Measurements from ENCODE around the gene ZP1. TPM values are rescaled to one million over a fixed set of nuclear protein-coding genes. Genes with fewer than 3 reads are reported as not detected.

Gene ZP1
- total RNA-seq = not detected in 2 replicates

GRCh38 chr11:60866911-60867870 lies at the start of gene ZP1:
Gene ZP1 (plus strand): TSS chr11:60867542. CDS start chr11:60867562, 20 bp downstream.

DNA sequence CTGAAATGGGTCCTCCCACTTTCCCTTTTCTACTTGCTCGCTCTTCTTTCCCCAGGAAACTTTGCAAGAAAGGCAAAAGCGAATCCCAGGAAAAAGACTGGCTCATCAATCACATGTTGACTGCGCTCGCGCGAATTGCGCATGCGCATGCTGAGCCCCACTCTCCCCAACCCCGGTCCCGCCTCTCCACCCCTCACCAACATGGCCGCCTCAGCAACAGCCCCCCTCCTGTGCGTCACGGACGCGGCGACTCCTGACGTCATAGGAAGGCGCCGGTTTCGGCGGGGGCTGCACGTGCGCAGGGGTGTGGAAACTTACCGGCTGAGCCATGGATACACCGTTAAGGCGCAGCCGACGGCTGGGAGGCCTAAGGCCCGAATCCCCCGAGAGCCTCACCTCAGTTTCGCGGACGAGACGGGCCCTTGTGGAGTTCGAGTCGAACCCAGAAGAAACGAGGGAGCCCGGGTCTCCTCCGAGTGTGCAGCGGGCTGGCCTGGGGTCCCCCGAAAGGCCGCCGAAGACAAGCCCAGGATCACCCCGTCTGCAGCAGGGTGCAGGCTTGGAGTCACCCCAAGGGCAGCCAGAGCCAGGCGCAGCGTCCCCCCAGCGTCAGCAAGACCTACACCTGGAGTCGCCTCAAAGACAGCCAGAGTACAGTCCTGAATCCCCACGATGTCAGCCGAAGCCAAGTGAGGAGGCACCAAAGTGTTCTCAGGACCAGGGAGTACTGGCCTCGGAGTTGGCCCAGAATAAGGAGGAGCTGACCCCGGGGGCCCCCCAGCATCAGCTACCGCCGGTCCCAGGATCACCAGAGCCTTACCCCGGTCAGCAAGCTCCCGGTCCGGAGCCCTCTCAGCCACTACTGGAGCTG lies 25.3 kb upstream of the ZP1 start, which contains the start of gene CCDC86:
Gene CCDC86 (plus strand): TSS at position 317 of the 871 bp plus-strand sequence. CDS start 12 bp downstream, at position 329.

DNA sequence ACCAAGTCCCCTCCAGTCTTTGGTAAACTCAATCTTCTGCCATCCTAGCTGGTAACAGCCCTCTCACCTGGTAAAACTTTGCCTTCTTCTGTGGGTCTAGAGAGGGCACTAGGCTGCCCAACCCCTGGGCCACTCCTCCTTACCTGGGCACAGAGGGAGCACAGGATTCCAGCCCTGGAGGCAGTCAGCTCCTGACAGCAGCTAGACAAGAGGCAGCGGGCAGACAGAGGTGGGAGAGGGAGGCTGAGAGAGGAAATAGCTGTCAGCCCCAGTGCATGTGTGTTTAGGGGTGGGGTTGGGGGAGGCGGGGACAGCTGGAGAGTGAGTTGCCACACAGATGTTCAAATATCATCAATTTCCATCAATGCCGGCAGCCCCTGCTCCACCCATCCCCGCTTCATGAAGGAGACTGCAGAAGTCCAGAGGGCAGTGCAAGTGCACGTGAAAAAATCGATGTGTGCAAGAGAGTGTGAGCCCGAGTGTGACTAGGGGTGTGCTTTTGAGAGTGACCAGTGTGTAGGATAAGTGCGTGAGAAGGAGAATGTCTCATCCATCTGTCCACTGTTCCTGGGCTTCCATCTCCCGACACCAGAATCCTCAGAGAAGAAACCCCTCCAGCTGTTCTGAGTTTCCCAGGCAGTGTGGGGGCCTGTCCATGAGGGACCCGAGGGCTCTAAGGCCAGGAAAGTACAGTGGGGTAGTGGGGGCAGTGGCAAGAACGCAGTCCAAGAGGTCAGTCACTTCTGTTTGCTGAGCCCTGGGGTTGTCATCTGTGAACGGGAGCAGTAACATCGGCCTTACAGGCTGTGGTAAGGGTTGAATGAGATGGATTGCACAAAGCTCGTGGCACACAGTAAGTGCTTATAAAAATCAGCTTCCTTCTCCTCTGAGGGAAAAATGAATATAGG lies 11.4 kb upstream of the ZP1 start, which contains the start of gene PTGDR2:
Gene PTGDR2 (minus strand): TSS at position 225 of the 908 bp plus-strand sequence. CDS start 2,228 bp downstream, outside the sequence.

GRCh38 chr11:60906132-60906972 lies 39.0 kb downstream of the ZP1 start, which contains the start of gene PRPF19:
Gene PRPF19 (minus strand): TSS chr11:60906585. CDS start chr11:60906382, 203 bp downstream.

DNA sequence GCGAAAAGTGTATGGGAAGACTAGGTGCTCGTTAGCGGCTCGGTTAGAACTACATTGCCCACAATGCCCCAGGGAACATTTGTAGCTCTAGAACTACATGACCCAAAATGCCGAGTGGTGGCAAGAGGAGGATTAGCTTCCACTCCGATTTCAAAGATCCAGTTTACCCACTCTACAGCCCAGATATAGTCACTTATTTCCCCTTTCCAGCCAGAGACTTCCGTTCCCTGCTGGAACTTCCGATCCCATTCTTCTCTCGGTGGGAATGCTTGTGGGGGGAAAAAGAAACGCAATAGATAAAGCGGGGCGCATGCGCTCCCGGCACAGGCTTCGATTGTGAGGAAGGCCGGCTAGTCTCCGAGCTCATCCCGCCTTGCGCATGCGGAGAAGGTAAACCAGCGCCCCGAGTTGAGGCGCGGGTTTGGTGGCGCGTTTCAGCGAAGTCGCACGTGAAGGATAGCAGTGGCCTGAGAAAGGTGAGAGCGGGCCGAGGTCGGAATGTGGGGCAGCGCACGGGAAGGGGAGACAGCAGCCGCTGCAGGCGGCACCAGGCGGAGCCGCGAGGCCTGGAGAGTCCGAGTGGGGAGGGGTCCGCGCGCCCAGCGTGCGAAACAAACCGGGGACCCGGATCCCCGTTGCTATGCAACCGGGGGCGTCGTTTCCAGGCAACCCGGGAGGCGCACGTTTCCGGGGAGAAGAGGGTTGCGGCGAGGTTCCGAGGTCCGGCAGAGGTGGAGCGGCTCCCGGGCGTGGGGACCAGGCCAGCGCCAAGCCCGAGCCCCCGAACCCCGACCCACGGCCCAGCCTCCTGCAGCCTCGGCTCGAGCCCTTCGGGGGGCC lies 46.7 kb downstream of the ZP1 start, which contains the start of gene TMEM109:
Gene TMEM109 (plus strand): TSS at position 366 of the 840 bp plus-strand sequence. CDS start 5,536 bp downstream, outside the sequence.

DNA sequence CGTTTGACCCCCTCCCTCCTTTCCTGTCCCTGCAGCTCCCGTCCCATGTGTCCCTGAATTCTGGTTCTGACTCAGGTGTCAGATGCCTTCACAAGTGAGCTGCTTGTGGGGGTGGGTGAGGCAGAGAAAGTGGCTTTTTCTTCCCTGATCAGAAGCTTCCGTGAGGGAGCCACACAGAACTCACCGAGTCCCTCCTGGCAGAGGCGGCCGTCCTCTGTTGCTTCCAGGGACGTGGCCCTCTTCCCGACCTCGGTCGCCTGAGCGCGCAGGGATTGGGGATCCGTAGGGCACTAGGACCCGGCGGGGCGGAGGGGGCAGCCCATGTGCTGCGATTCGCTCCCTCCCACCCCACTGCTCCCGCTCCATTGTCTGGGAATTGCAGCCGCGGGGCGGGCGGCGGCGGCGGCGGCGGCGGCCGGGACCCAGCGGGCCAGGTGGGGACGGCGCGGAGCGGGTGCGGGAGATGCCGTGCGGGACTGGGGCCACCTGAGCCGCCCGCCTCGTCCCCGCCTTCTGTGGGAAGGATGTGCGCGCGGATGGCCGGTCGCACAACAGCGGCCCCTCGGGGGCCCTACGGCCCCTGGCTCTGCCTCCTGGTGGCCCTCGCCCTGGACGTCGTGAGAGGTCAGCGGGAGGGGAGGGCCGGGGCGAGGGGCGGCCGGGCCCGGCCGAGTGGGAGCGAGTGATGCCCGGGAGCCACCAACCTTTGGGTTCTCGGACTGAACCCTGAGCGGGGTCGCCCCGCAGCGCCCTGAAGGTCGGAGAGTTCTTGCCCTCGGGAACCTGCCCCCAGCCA lies 57.0 kb downstream of the ZP1 start, which contains the start of gene TMEM132A:
Gene TMEM132A (plus strand): TSS at position 351 of the 796 bp plus-strand sequence. CDS start 174 bp downstream, at position 525.

Other genes starting within 250 kb of the ZP1 start
- not detected in 2 replicates for gene MS4A8, start 167.9 kb upstream of the ZP1 start, total RNA-seq
- gene MS4A18, start 142.8 kb upstream of the ZP1 start, total RNA-seq = not detected in 2 replicates
- not detected in 2 replicates for gene MS4A15, start 110.7 kb upstream of the ZP1 start, total RNA-seq
- not detected in 2 replicates for gene MS4A10, start 82.2 kb upstream of the ZP1 start, total RNA-seq
- 10.9 and 22.4 TPM in 2 replicates for gene CCDC86, start 25.4 kb upstream of the ZP1 start, total RNA-seq
- not detected in 2 replicates for gene PTGDR2, start 11.6 kb upstream of the ZP1 start, total RNA-seq
- 44.7 and 55.5 TPM in 2 replicates for gene PRPF19, start 39.0 kb downstream of the ZP1 start, total RNA-seq
- gene TMEM109, start 46.6 kb downstream of the ZP1 start, total RNA-seq = 45.1 and 59.1 TPM in 2 replicates
- gene TMEM132A, start 56.9 kb downstream of the ZP1 start, total RNA-seq = 70.5 and 77.8 TPM in 2 replicates
- 3.9 and 20.7 TPM in 2 replicates for gene SLC15A3, start 84.6 kb downstream of the ZP1 start, total RNA-seq
- gene CD6, start 104.1 kb downstream of the ZP1 start, total RNA-seq = not detected in 2 replicates
- not detected in 2 replicates for gene CD5, start 234.9 kb downstream of the ZP1 start, total RNA-seq